ENCODE results near the gene STAT5A. TPM values are rescaled to one million over a fixed set of nuclear protein-coding genes. Genes with fewer than 3 reads are reported as not detected.

Gene STAT5A
- total and polyA plus RNA-seq, 9 of the 15 experiments (the other 6 are each of a cell fraction or from before 2014, with no cell fraction given): 79.9 to 415 (median 196) TPM

GRCh38 chr17:42266918-42267766 is 21.2 kb upstream of the STAT5A start (continued):
- no peak for TF ChIP-seq CAMTA2 (CRISPR knock-in tag; conservative IDR thresholded peaks at IDR 0.05)
- peak; percentile 87 for TF ChIP-seq TCF3 (CRISPR knock-in tag; IDR thresholded peaks at IDR 0.05)
- no peak for TF ChIP-seq POLR3A (IDR thresholded peaks at IDR 0.05; ENCODE audit: borderline replicate concordance, extremely low read depth, insufficient read depth, insufficient read length)
- no peak for TF ChIP-seq ZNF23 (CRISPR knock-in tag; IDR thresholded peaks at IDR 0.05)
- TF ChIP-seq NKRF (IDR thresholded peaks at IDR 0.05; ENCODE audit: borderline replicate concordance): peak; percentile 43; the same call in 1 of the 2 replicates
- TF ChIP-seq SRSF7 (optimal IDR thresholded peaks at IDR 0.05; ENCODE audit: low read depth, low read length): no peak
- TF ChIP-seq ELK3 (CRISPR knock-in tag; IDR thresholded peaks at IDR 0.05): no peak
- peak; percentile 52; the same call in 1 of the 2 replicates for TF ChIP-seq ARID3A (IDR thresholded peaks at IDR 0.05; ENCODE audit: borderline replicate concordance, low read depth, low read length)
- TF ChIP-seq TCFL5 (CRISPR knock-in tag; conservative IDR thresholded peaks at IDR 0.05): no peak
- TF ChIP-seq E4F1 (CRISPR knock-in tag; IDR thresholded peaks at IDR 0.05; ENCODE audit: borderline replicate concordance): no peak
- peak; percentile 95 for TF ChIP-seq ARID1B (IDR thresholded peaks at IDR 0.05)
- TF ChIP-seq CEBPB (tag; IDR thresholded peaks at IDR 0.05): peak; percentile 96
- no peak for TF ChIP-seq ZBTB26 (CRISPR knock-in tag; IDR thresholded peaks at IDR 0.05)
- TF ChIP-seq TEAD2 (tag; IDR thresholded peaks at IDR 0.05): peak; percentile 23; the same call in 1 of the 2 replicates
- TF ChIP-seq ZNF75A (CRISPR knock-in tag; IDR thresholded peaks at IDR 0.05): no peak
- TF ChIP-seq SP1 (CRISPR knock-in tag; IDR thresholded peaks at IDR 0.05): 0 out of 2 replicates have a peak, but pooled peaks have one; percentile 33
- peak; percentile 93 for TF ChIP-seq FOXJ2 (tag; IDR thresholded peaks at IDR 0.05)
- 0 out of 4 replicates have a peak, but pooled peaks of 1 of the 2 experiments have one; percentile 7 for TF ChIP-seq NRF1 (conservative IDR thresholded peaks at IDR 0.05 in 1 of 2, IDR thresholded peaks at IDR 0.05 in 1 of 2)

All from K562 (cell line).